ENCODE measurements around the gene TMEM132C. TPM values are rescaled to one million over a fixed set of nuclear protein-coding genes. Genes with fewer than 3 reads are reported as not detected.

Gene TMEM132C
- total and polyA plus RNA-seq, 2 of the 8 experiments (the other 6 are each of a cell fraction or from before 2014, with no cell fraction given), result 0.23 to 0.76 TPM

GRCh38 chr12:128268379-128268995 is 1.5 kb downstream of the TMEM132C start (continued):
- TF ChIP-seq HDAC2 (IDR thresholded peaks at IDR 0.05; ENCODE audit: borderline replicate concordance in 1 of 2, low read depth in 2 of 2, low read length in 2 of 2), result no peak
- no peak for TF ChIP-seq BCL11A (IDR thresholded peaks at IDR 0.05; ENCODE audit: low read depth in 2 of 2, low read length in 2 of 2)
